ENCODE results near the gene TLE6.
A peak's percentile ranks its signal among the peaks of the same experiment; 100 is the strongest.
"Not testable (repeated sequence)": the region's sequence is repeated elsewhere in the genome, so short reads cannot be mapped to it uniquely, and the experiment has no call there.

Gene TLE6

DNA sequence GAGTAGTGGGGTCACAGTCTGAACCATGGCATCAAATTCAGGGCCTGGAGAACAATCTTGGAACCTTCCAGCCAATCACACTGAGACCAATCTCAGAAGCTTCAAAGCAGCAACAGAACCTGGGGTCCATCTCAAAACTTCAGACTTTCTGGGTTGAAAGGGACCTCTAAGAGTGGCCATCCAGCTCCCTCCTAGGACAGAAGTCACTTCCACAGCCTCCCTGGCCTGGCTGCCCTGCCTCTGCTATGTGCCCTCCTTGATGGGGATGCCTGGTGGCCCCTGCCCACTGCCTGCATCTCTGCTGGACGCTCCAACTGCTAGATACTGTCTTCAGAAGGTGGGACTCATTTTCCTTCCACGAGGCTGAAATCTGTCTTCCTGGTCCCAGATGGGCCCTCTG is 49.9 kb downstream of the TLE6 start:
- no peak for DNase-seq (ENCODE audit: extremely low read depth in 1 of 2, low read depth in 1 of 2)

DNA sequence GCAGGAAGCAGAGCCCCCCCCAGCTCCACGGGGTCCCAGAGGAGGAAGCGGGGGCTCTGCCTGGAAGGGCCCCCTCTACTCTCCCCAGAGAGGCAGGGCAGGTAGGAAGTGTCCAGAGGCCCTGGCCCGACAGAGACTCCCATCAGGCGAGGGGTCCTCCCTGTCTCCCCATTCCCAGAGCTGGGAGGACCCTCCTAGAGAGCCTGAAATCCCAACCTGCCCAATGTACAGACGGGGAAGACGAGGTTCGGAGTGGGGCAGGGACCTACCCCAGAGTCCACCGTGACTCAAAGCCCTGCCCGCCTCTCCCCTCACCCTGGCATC is 50.6 kb downstream of the TLE6 start:
- no peak for DNase-seq (ENCODE audit: extremely low read depth in 1 of 2, low read depth in 1 of 2)

DNA sequence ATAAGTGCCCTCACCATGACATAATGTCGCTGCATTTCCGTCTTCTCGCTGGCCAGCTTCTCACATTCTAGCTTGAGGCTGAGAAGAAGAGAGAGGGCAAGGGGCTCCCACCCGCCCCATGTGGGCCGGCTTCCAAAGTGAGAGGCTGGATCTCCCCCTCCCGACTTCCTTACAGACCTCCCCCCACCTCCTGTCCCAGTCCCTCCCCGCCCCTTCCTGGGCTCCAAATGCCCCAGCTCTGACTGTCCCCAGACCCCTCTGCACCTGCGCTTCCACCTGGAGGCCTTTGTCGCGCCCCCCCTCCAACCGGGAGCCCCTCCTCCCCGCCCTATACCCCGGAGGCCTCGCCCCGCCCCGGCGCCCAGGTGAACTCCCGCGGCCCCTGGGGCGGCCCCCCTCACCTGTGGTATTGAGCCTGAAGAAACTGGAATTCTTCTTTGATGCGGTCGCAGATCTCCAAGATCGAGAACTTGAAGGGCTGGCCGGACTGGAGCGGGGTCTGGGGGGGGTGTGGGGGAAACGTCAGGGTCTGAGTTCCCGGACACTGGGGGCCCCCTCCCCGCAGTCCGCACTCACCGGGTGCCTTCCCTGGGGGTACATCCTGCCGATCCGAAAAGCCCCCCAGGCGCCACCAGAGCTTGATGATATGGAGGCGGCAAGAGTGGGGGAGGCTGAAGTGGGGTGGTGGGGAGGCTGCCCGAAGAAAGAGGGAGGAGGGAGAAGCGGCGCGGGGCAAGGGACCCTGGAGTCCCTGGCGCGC is 51.1 kb downstream of the TLE6 start:
- DNase-seq (ENCODE audit: extremely low read depth in 1 of 2, low read depth in 1 of 2), result no peak

GRCh38 chr19:3029065-3029923 is 51.9 kb downstream of the TLE6 start, which contains the start of gene TLE2:
Gene TLE2 (minus strand): TSS chr19:3029280. CDS start chr19:3028904, 376 bp downstream.
- no peak for DNase-seq (ENCODE audit: extremely low read depth in 1 of 2, low read depth in 1 of 2)

GRCh38 chr19:3031607-3031867 is 54.2 kb downstream of the TLE6 start:
- no peak for DNase-seq (ENCODE audit: extremely low read depth in 1 of 2, low read depth in 1 of 2)

GRCh38 chr19:3033595-3034405 is 56.4 kb downstream of the TLE6 start:
- DNase-seq (ENCODE audit: extremely low read depth in 1 of 2, low read depth in 1 of 2), result no peak

DNA sequence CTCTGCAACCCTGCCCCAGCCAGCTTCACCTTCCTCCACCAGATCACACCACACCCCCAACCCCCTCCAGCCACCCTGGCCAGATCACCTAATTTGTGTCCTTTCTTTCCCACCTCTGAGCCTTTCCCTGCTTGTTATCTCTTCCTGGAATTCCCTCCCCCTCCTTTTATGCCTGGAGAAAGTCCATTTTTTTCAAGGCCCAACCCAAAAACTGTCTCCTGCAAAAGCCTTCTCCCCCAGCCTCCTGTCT is 57.0 kb downstream of the TLE6 start:
- no peak for DNase-seq (ENCODE audit: extremely low read depth in 1 of 2, low read depth in 1 of 2)

DNA sequence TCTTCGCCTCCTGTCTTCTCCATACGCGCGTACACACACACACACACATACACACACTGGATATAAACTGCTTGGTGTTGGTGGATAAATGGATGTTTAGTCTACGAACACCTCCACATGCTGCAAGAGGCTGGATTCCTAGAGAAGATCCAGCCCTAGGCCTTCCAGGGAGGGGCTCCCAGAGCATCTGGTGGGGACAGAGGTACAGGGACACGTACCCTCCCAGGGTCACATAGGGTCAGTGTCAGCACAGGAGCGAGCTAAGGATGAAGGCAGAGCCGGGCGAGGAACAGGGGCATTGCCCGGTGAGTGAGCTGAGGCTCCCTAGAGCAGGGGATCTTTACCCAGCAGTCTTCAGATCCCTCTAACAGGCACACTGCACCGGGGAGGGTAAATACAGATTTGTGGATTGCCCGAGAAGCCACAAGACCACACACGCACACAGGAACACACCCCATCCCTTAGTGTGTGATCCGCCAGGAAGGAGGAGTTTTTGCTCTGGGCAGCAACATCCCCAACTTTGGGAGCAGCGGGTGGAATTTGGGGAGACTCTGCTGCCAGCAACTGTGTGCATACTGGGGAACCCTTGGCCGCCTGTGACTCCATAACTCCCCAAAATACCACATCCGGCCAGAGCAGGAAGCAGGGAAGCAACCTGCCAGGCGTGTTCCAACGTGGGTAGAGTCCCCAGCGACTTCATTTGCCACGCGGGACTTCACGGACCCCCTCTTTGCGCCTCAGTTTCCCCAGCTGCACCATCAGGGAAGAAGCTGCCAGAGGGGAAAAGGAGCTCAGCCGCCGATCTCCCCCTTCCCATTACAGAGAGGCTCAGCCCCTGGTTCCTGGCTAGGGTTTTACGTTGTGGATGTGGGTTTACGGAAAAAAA is 57.5 kb downstream of the TLE6 start:
- DNase-seq (ENCODE audit: extremely low read depth in 1 of 2, low read depth in 1 of 2), result peak in 1 of 2 donors; percentile 24

- peak; percentile 84 to 97 for DNase-seq (ENCODE audit: extremely low read depth in 1 of 2, low read depth in 1 of 2)
These were observed 58.3 kb downstream of the TLE6 start for GRCh38 chr19:3035542-3036118.

DNA sequence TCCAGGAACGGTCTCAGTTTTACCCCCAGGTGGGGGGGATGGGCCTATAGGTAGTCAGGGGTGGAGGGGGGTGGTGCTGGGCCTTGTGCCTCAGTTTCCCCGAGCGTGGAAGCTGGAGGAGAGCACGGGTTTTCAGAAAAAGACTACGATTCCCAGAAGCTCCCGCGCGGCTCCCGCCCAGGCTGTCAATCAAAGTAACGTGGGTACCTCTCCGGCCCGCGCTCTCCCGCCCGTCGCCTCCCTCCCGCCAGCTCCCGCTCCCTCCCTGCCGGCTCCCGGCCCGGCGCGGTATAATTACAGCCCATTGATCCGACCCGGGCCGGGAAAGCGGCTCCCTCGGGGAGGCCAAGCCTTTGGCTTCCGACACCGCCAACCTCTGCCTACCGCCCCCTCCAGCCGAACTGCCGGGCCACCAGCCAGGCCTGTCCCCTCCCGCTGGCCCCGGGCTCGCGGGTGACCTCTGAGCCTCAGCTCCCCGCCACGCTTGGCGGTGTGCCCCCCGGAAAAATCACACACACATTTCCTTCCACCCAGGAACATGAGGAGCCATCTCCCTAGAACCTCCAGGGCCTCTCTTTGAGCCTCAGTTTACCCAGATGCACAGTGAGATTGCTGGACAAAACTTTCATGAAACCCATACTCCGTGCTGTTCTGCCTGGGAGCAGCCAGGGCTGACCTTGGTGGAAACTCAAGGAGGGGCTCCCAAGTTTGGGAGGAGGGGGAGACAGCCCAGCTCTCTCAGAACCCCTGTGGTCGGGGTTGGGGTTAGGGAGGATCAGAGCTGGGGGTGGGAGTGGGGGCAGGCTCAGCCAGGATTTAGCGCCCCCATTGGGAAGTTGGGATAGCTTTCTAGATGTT is 59.0 kb downstream of the TLE6 start:
- DNase-seq (ENCODE audit: extremely low read depth in 1 of 2, low read depth in 1 of 2), result peak; percentile 69 to 76

DNA sequence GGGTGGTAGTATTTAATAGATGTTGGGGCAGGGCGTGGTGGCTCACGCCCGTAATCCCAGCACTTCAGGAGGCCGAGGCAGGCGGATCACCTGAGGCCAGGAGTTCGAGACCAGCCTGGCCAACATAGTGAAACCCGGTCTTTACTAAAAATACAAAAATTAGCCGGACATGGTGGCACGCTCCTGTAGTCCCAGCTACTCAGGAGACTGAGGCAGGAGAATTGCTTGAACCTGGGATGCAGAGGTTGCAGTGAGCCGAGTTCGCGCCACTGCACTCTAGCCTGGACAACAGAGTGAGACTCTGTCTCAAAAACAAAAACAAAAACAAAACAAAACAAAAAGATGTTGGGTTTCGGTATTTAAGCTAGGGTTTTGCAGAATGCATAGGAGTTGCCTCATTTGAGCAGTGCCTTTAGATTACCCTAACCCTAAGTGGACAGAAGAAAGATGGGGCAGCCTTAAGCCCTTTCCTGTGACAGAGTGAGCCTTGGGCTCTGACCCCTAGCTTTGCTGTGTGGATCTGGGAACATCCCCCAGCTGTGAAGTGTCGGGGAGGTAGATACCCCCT is 59.7 kb downstream of the TLE6 start:
- DNase-seq (ENCODE audit: extremely low read depth in 1 of 2, low read depth in 1 of 2), result not testable (repeated sequence)

GRCh38 chr19:3038214-3038613 is 60.9 kb downstream of the TLE6 start:
- DNase-seq (ENCODE audit: extremely low read depth in 1 of 2, low read depth in 1 of 2), result no peak

DNA sequence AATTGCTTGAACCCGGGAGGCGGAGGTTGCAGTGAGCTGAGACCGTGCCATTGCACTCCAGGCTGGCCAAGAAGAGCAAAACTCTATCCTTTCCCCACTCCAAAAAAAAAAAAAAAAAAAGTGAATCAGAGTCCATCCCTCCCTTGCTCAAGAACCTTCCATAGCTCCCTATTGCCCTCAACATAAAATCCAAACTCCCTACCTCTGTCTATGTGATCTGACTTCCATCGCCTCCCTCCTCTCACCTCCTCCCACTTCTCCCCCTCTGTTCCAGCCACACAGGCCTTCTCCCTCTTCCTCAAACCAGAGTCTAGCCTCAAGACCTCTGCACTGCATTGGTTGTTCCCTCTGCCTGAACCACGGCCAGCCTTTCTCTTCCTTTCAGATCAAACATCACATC is 61.8 kb downstream of the TLE6 start:
- DNase-seq (ENCODE audit: extremely low read depth in 1 of 2, low read depth in 1 of 2), result no peak

GRCh38 chr19:3039641-3040077 is 62.3 kb downstream of the TLE6 start:
- no peak for DNase-seq (ENCODE audit: extremely low read depth in 1 of 2, low read depth in 1 of 2)

DNA sequence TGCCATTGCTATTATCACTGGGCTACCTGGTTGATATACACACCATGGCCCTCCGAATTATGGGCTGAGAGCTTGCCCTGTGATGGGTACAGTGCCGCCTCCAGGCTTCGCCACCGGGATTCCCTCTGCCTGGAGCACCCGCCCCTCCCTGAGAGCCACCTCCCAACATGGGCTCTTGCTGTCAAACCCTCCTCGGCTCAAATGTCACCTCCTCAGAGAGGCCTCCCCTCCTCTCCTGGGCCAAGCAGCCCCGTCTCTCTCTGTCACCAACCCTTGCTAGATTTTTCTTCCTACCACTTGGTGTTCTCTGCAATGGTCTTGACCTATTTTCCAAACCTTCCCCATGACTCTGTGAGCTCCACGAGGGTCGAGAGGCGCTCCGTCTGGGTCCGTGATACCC is 64.0 kb downstream of the TLE6 start:
- DNase-seq (ENCODE audit: extremely low read depth in 1 of 2, low read depth in 1 of 2), result no peak

DNA sequence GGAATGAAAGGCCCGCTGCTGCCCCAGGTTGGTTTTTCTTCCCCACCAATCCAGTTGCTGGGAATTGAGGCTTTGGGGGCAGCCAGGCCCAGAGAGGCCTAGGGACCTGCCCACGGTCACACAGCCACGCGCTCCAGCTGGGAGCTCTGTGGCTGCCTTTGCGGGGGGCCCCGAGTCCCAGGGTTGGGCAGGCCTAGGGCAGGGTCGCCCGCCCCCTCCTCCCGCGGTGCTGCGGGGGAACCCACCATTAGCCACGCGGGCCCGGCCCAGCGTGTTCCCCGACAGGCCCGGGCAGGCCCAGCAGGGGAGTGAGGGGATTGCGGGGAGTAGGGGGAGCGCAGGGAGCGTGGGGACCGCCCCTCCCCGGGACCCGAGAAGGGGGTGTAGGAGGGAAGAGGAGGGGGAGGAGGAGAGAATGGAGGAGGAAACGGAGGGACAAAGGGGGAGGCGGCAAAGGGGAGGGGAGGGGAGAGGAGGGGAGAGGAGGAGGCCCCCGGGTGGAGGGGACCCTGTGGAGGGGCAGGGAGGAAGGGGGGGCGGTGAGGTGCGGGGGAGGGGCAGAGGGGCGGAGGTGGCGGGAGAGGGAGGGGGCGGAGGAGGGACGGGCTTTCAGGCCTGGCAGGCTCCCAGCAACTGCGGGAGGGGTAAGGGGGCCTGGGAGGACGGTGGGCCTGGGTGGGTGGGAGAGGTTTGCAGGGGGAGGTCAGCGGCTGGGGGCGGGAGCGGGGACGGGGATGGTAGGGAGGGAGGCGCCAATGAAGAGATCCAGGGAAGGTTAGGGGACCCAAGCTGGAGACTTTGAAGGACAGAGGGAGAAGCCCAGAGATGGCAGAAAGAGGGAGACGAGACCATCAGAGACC is 64.6 kb downstream of the TLE6 start:
- DNase-seq (ENCODE audit: extremely low read depth in 1 of 2, low read depth in 1 of 2), result no peak

- DNase-seq (ENCODE audit: extremely low read depth in 1 of 2, low read depth in 1 of 2), result no peak
These were observed 65.4 kb downstream of the TLE6 start for GRCh38 chr19:3042621-3043267.
